Glomerular visceral epithelial cell (primary cell): ENCODE results near the gene ITPR3.
"Not testable (repeated sequence)": the region's sequence is repeated elsewhere in the genome, so short reads cannot be mapped to it uniquely, and the experiment has no call there.

Experiments
- DNase-seq: peaks from one replicate; pipeline ENCODE4 v3.0.0-alpha.2; 2016; ENCODE audit errors: extremely low spot score

ITPR3 gene

GRCh38 chr6:33613795-33614168 is 7.3 kb upstream of the ITPR3 start:
- DNase-seq, result peak; percentile 86

- no peak for DNase-seq
Measured at GRCh38 chr6:33616113-33616512, 5.0 kb upstream of the ITPR3 start.

GRCh38 chr6:33616913-33617312 is 4.2 kb upstream of the ITPR3 start:
- no peak for DNase-seq

GRCh38 chr6:33619166-33619840 is 1.8 kb upstream of the ITPR3 start:
- DNase-seq, result no peak

GRCh38 chr6:33620158-33620855 is 815 bp upstream of the ITPR3 start:
- peak; percentile 61 for DNase-seq

- DNase-seq, result peak; percentile 66
Measured at GRCh38 chr6:33621711-33622388, 728 bp downstream of the ITPR3 start.

- DNase-seq, result no peak
Measured at GRCh38 chr6:33622456-33623431, 1.6 kb downstream of the ITPR3 start.

GRCh38 chr6:33623895-33624381 is 2.8 kb downstream of the ITPR3 start:
- no peak for DNase-seq

- no peak for DNase-seq
Measured at GRCh38 chr6:33624856-33625255, 3.7 kb downstream of the ITPR3 start.

- no peak for DNase-seq
Measured at GRCh38 chr6:33627876-33628275, 6.8 kb downstream of the ITPR3 start.

GRCh38 chr6:33628401-33628964 is 7.4 kb downstream of the ITPR3 start:
- DNase-seq, result no peak

GRCh38 chr6:33630014-33630413 is 8.9 kb downstream of the ITPR3 start:
- DNase-seq, result no peak

GRCh38 chr6:33631521-33631920 is 10.4 kb downstream of the ITPR3 start:
- not testable (repeated sequence) for DNase-seq

- DNase-seq, result no peak
Measured at GRCh38 chr6:33631971-33632557, 10.9 kb downstream of the ITPR3 start.

GRCh38 chr6:33632558-33633039 is 11.5 kb downstream of the ITPR3 start:
- no peak for DNase-seq

GRCh38 chr6:33633084-33633461 is 12.0 kb downstream of the ITPR3 start:
- DNase-seq, result no peak

- peak; percentile 81 for DNase-seq
Measured at GRCh38 chr6:33633462-33634158, 12.5 kb downstream of the ITPR3 start.

GRCh38 chr6:33634161-33634727 is 13.1 kb downstream of the ITPR3 start:
- DNase-seq, result no peak

- no peak for DNase-seq
Measured at GRCh38 chr6:33634946-33635345, 13.8 kb downstream of the ITPR3 start.

- no peak for DNase-seq
Measured at GRCh38 chr6:33636655-33637054, 15.5 kb downstream of the ITPR3 start.
